Nephron (organoid): ENCODE results near the gene PLEKHH3.

ENCODE experiments used
- H3K27ac Mint-ChIP-seq, 3 experiments: 2 replicates each; pipeline ENCODE4 v1.8.0; 2020; ENCODE audit warnings: mixed read lengths in 3 of 3, mild to moderate bottlenecking in 2 of 3, moderate library complexity in 1 of 3
- H3K27me3 Mint-ChIP-seq: 2 replicates; pipeline ENCODE4 v1.8.0; 2021; ENCODE audit warnings: low read depth, mild to moderate bottlenecking, moderate library complexity, mixed read lengths
- H3K36me3 Mint-ChIP-seq: 2 replicates; pipeline ENCODE4 v1.8.0; 2020; ENCODE audit warnings: low read depth, mixed read lengths
- H3K4me1 Mint-ChIP-seq: 2 replicates; pipeline ENCODE4 v1.8.0; 2020; ENCODE audit warnings: mixed read lengths
- H3K4me3 Mint-ChIP-seq, 3 experiments: 2 replicates each; pipeline ENCODE4 v1.8.0; 2020; ENCODE audit warnings: mild to moderate bottlenecking in 3 of 3, mixed read lengths in 3 of 3, moderate library complexity in 2 of 3
- H3K9me3 Mint-ChIP-seq: 2 replicates; pipeline ENCODE4 v1.8.0; 2020; ENCODE audit warnings: mixed read lengths
- CTCF ChIP-seq, 3 experiments: fragments of 200-600 bp; sonication (generic); IDR thresholded peaks; one replicate each; pipeline ENCODE4 v1.5.0; 2021; ENCODE audit warnings: antibody characterized with exemption in 3 of 3; ENCODE audit not compliant: unreplicated experiment in 3 of 3

The PLEKHH3 gene

GRCh38 chr17:42618442-42619150, 58.2 kb downstream of the PLEKHH3 start:
- Mint-ChIP-seq H3K27ac (peak overlapping the region in 1 of 3 experiments; percentile 18), H3K9me3 (no peaks in the 10 kb centered on the region), H3K4me1 (peaks cover 13% of the 10 kb centered on the region), H3K36me3 (peaks cover 22% of the 10 kb centered on the region), H3K27me3 (no peaks in the 10 kb centered on the region), H3K4me3 (no peak overlapping the region)
- TF ChIP-seq CTCF (IDR thresholded peaks at IDR 0.05; ENCODE audit: unreplicated experiment in 3 of 3) = no peak

- no peak for TF ChIP-seq CTCF (IDR thresholded peaks at IDR 0.05; ENCODE audit: unreplicated experiment in 3 of 3)
- H3K4me1 Mint-ChIP-seq = peaks cover 13% of the 10 kb centered on the region
- H3K27me3 Mint-ChIP-seq = no peaks in the 10 kb centered on the region
- no peak overlapping the region for H3K4me3 Mint-ChIP-seq
- peak overlapping the region in 2 of 3 experiments; percentile 18 to 60 for H3K27ac Mint-ChIP-seq
- H3K9me3 Mint-ChIP-seq = no peaks in the 10 kb centered on the region
- H3K36me3 Mint-ChIP-seq = peaks cover 25% of the 10 kb centered on the region
Observed at GRCh38 chr17:42617956-42618431, 58.8 kb downstream of the PLEKHH3 start.
